Ishikawa (cell line): ENCODE results near the gene GRHPR.

ENCODE experiments used
- EGR1 ChIP-seq: IDR thresholded peaks from 2 replicates; pipeline ENCODE4 v1.6.1; 2012
- EP300 ChIP-seq: IDR thresholded peaks from 2 replicates; pipeline ENCODE4 v1.6.1; 2012; ENCODE audit warnings: borderline replicate concordance
- NFIC ChIP-seq: IDR thresholded peaks from 2 replicates; pipeline ENCODE4 v1.6.1; 2012
- RAD21 ChIP-seq: IDR thresholded peaks from 2 replicates; pipeline ENCODE4 v1.6.1; 2012; ENCODE audit warnings: low read depth
- ZBTB7A ChIP-seq: IDR thresholded peaks from 2 replicates; pipeline ENCODE4 v1.6.1; 2012; ENCODE audit warnings: low read depth
- TF ChIP-seq, protein P1 (sequence below): IDR thresholded peaks from 2 replicates; pipeline ENCODE4 v1.6.1; 2012; ENCODE audit warnings: low read depth, mild to moderate bottlenecking
- TF ChIP-seq, protein P2 (sequence below): IDR thresholded peaks from 2 replicates; pipeline ENCODE4 v1.6.1; 2012

GRCh38 chr9:37442556-37442955 is 20.1 kb downstream of the GRHPR start:
- TF ChIP-seq RAD21 (no peak), EP300 (no peak), EGR1 (no peak), NFIC (no peak), ZBTB7A (no peak)
- TF ChIP-seq, protein P1, sequence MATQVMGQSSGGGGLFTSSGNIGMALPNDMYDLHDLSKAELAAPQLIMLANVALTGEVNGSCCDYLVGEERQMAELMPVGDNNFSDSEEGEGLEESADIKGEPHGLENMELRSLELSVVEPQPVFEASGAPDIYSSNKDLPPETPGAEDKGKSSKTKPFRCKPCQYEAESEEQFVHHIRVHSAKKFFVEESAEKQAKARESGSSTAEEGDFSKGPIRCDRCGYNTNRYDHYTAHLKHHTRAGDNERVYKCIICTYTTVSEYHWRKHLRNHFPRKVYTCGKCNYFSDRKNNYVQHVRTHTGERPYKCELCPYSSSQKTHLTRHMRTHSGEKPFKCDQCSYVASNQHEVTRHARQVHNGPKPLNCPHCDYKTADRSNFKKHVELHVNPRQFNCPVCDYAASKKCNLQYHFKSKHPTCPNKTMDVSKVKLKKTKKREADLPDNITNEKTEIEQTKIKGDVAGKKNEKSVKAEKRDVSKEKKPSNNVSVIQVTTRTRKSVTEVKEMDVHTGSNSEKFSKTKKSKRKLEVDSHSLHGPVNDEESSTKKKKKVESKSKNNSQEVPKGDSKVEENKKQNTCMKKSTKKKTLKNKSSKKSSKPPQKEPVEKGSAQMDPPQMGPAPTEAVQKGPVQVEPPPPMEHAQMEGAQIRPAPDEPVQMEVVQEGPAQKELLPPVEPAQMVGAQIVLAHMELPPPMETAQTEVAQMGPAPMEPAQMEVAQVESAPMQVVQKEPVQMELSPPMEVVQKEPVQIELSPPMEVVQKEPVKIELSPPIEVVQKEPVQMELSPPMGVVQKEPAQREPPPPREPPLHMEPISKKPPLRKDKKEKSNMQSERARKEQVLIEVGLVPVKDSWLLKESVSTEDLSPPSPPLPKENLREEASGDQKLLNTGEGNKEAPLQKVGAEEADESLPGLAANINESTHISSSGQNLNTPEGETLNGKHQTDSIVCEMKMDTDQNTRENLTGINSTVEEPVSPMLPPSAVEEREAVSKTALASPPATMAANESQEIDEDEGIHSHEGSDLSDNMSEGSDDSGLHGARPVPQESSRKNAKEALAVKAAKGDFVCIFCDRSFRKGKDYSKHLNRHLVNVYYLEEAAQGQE = no peak
- TF ChIP-seq, protein P2, sequence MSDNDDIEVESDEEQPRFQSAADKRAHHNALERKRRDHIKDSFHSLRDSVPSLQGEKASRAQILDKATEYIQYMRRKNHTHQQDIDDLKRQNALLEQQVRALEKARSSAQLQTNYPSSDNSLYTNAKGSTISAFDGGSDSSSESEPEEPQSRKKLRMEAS = no peak
